Right lobe of liver (tissue), 6 donors: ENCODE measurements around the gene MYO9A. TPM values are rescaled to one million over a fixed set of nuclear protein-coding genes. Genes with fewer than 3 reads are reported as not detected.
A peak's percentile ranks its signal among the peaks of the same experiment; 100 is the strongest.

Source experiments
- ATAC-seq, 4 donors: fragments of 200-7000 bp; cut with Tn5 transposase; one replicate each; pipeline ENCODE4 v1.9.1; 2020; ENCODE audit warnings: mild to moderate bottlenecking in 4 of 4, moderate library complexity in 4 of 4
- DNase-seq, 3 donors: peaks; one replicate each; pipeline ENCODE4 v3.0.0-alpha.2; 2020
- H3K27ac ChIP-seq, 3 donors: fragments of 200-600 bp; one replicate each; pipeline ENCODE4 v1.8.0; 2022
- H3K27me3 ChIP-seq, 2 donors: fragments of 200-600 bp; one replicate each; pipeline ENCODE4 v1.8.0; 2022
- H3K36me3 ChIP-seq, 4 donors: fragments of 200-600 bp; sonication (generic) in 1 of 4; one replicate each; pipeline versions ENCODE4 v1.5.1 to v1.8.0; 2017 to 2022; ENCODE audit warnings: control low read depth in 1 of 4
- H3K4me1 ChIP-seq, 4 donors: fragments of 200-600 bp; sonication (generic) in 1 of 4; one replicate each; pipeline versions ENCODE4 v1.5.1 to v1.8.0; 2017 to 2022; ENCODE audit warnings: control low read depth in 1 of 4
- H3K4me3 ChIP-seq, 3 donors: fragments of 200-600 bp; one replicate each; pipeline ENCODE4 v1.8.0; 2022
- H3K9me3 ChIP-seq, 4 donors: fragments of 200-600 bp; sonication (generic) in 1 of 4; one replicate each; pipeline versions ENCODE4 v1.5.1 to v1.8.0; 2017 to 2022; ENCODE audit warnings: control low read depth in 1 of 4
- CTCF ChIP-seq, 4 donors: fragments of 200-600 bp in 3 of 4; fragments of 450-650 bp in 1 of 4; IDR thresholded peaks; one replicate each; pipeline versions ENCODE4 v1.5.1 to v1.8.0; 2016 to 2022; ENCODE audit warnings: antibody characterized with exemption in 4 of 4, mild to moderate bottlenecking in 2 of 4
- POLR2A ChIP-seq: fragments of 450-650 bp; IDR thresholded peaks from one replicate; pipeline ENCODE4 v1.6.1; 2017; ENCODE audit warnings: antibody characterized with exemption, mild to moderate bottlenecking
- WGBS: methylation state at CpG from one replicate; pipeline ENCODE4 v1.1.6; 2018; ENCODE audit warnings: low coverage, low lambda C conversion rate; ENCODE audit not compliant: insufficient coverage; ENCODE audit errors: missing lambda C conversion rate; 5-methylcytosine and 5-hydroxymethylcytosine counted together
- intact Hi-C, 2 donors: fragments of 100-400 bp; cut with DNase I; formaldehyde crosslinking; loops; one replicate each; pipeline versions ENCODE4 v1.11.2 to v1.14.1; 2022
- total RNA-seq, 6 experiments: library from RNA; depleted of rRNA in 2 of 6; stranded (reverse); fragments of >200 nt in 2 of 6; fragmentation: NEBNext Ultra II Directional in 3 of 6; extraction: Animal tissue kit (Norgen Biotek cat#: 25700) in 3 of 6; gene quantifications; one replicate each; pipeline versions ENCODE4 v1.1.0 to v1.2.4, GENCODE V29; 2016 to 2023
- donor health status: DM: no; HTN: yes; CAD: no.
- donor health status: DM: no; HTN: no; CAD: no.
- donor health status: DM: no; HTN: no; CAD: no.
- donor health status: DM: no; HTN: yes; CAD: no.
- donor health status: DM: no; HTN: yes; CAD: no.

The MYO9A gene
- total RNA-seq, 6 experiments from 2014 or later: 5.6 to 10.4 (median 8.5) TPM

GRCh38 chr15:71801935-71802655, 315.9 kb downstream of the MYO9A start:
- WGBS: 82% methylated on average over 17 of the region's 24 CpGs
- Histone ChIP-seq H3K36me3 (no peaks in the 10 kb centered on the region), H3K27ac (no peak overlapping the region), H3K9me3 (no peaks in the 10 kb centered on the region), H3K27me3 (no peaks in the 10 kb centered on the region), H3K4me3 (no peak overlapping the region), H3K4me1 (no peaks in the 10 kb centered on the region)
- no peak for TF ChIP-seq POLR2A
- TF ChIP-seq CTCF (IDR thresholded peaks at IDR 0.05): no peak
- ATAC-seq (no peak), DNase-seq (peak in 1 of 3 donors; percentile 39)
- intact Hi-C loops: loop anchor here in 1 of 2 donors (10.0 kb wide), 1 partner anchor 57 kb away; no protein-coding TSS in a partner anchor

- Histone ChIP-seq H3K27ac (no peak overlapping the region), H3K27me3 (no peaks in the 10 kb centered on the region), H3K4me1 (no peaks in the 10 kb centered on the region), H3K9me3 (no peaks in the 10 kb centered on the region), H3K36me3 (no peaks in the 10 kb centered on the region), H3K4me3 (no peak overlapping the region)
- 60% methylated on average over 16 of the region's 17 CpGs for WGBS
- ATAC-seq (peak; percentile 88 to 93 (median 91)), DNase-seq (peak in 1 of 3 donors; percentile 21)
- intact Hi-C loops: loop anchor here in 1 of 2 donors (10.0 kb wide), 1 partner anchor 56 kb away; no protein-coding TSS in a partner anchor
- TF ChIP-seq POLR2A (no peak), CTCF (IDR thresholded peaks at IDR 0.05) (peak; percentile 75 to 96 (median 80))
These were observed 316.9 kb downstream of the MYO9A start for GRCh38 chr15:71800835-71801745.

GRCh38 chr15:71800190-71800589, 317.8 kb downstream of the MYO9A start:
- no peak overlapping the region for H3K27ac ChIP-seq
- ATAC-seq: no peak
- 90% methylated on average over 3 of the region's 3 CpGs for WGBS
- H3K4me3 ChIP-seq: no peak overlapping the region
- H3K9me3 ChIP-seq: no peaks in the 10 kb centered on the region
- no peak for DNase-seq
- TF ChIP-seq CTCF (IDR thresholded peaks at IDR 0.05) (no peak), POLR2A (no peak)
- intact Hi-C loops: loop anchor here in 1 of 2 donors (10.0 kb wide), 1 partner anchor 55 kb away; no protein-coding TSS in a partner anchor
- H3K27me3 ChIP-seq: no peaks in the 10 kb centered on the region
- no peaks in the 10 kb centered on the region for H3K36me3 ChIP-seq
- no peaks in the 10 kb centered on the region for H3K4me1 ChIP-seq

- intact Hi-C loops: no loop called here
- Histone ChIP-seq H3K27me3 (no peaks in the 10 kb centered on the region), H3K27ac (no peak overlapping the region), H3K36me3 (no peaks in the 10 kb centered on the region), H3K4me1 (no peaks in the 10 kb centered on the region), H3K4me3 (no peak overlapping the region), H3K9me3 (no peaks in the 10 kb centered on the region)
- DNase-seq (peak in 1 of 3 donors; percentile 20), ATAC-seq (no peak)
- 55% methylated on average over 3 of the region's 6 CpGs for WGBS
- TF ChIP-seq POLR2A: no peak
- TF ChIP-seq CTCF (IDR thresholded peaks at IDR 0.05): no peak
These were observed 319.3 kb downstream of the MYO9A start for GRCh38 chr15:71798641-71799040.
